Measurements from ENCODE around the gene ZGRF1. TPM values are rescaled to one million over a fixed set of nuclear protein-coding genes. Genes with fewer than 3 reads are reported as not detected.

Gene ZGRF1
- polyA plus RNA-seq, 1 donor from 2014 or later, result 18.0 TPM

GRCh38 chr4:112680996-112681395, 44.3 kb upstream of the ZGRF1 start:
- Histone ChIP-seq H4K20me1 (ENCODE audit: insufficient read depth) (no peaks in the 10 kb centered on the region), H2AFZ (ENCODE audit: low read depth, low read length) (no peak overlapping the region), H3F3A (ENCODE audit: insufficient read depth, low read length, poor library complexity, severe bottlenecking) (no peaks in the 10 kb centered on the region), H3K9me3 (ENCODE audit: low read length) (no peaks in the 10 kb centered on the region), H3K9me2 (ENCODE audit: insufficient read depth, low read length) (no peaks in the 10 kb centered on the region), H3K79me2 (replicated peaks; ENCODE audit: insufficient read depth, low read length) (no peaks in the 10 kb centered on the region), H3K27ac (ENCODE audit: low read length) (no peak overlapping the region), H3K9ac (ENCODE audit: low read length) (no peak overlapping the region), H3K4me3 (ENCODE audit: low read length) (no peak overlapping the region), H3K27me3 (ENCODE audit: insufficient read depth, low read depth, low read length) (no peaks in the 10 kb centered on the region), H3K36me3 (ENCODE audit: insufficient read depth, low read length) (no peaks in the 10 kb centered on the region), H3K4me2 (ENCODE audit: low read length) (no peak overlapping the region)
- TF ChIP-seq SMC3 (conservative IDR thresholded peaks at IDR 0.05; ENCODE audit: poor library complexity) (no peak), TAF1 (IDR thresholded peaks at IDR 0.05; ENCODE audit: low read depth) (no peak), MXI1 (conservative IDR thresholded peaks at IDR 0.05; ENCODE audit: poor library complexity, severe bottlenecking) (no peak), EZH2 (IDR thresholded peaks at IDR 0.05; ENCODE audit: borderline replicate concordance, insufficient read depth, low read length, poor library complexity, severe bottlenecking) (no peak), RAD21 (conservative IDR thresholded peaks at IDR 0.05) (no peak), POLR2AphosphoS5 (IDR thresholded peaks at IDR 0.05) (no peak), EP300 (conservative IDR thresholded peaks at IDR 0.05; ENCODE audit: poor library complexity, severe bottlenecking) (no peak), REST (IDR thresholded peaks at IDR 0.05; ENCODE audit: borderline replicate concordance) (no peak), CTCF (IDR thresholded peaks at IDR 0.05; ENCODE audit: poor library complexity, severe bottlenecking) (no peak)

DNA sequence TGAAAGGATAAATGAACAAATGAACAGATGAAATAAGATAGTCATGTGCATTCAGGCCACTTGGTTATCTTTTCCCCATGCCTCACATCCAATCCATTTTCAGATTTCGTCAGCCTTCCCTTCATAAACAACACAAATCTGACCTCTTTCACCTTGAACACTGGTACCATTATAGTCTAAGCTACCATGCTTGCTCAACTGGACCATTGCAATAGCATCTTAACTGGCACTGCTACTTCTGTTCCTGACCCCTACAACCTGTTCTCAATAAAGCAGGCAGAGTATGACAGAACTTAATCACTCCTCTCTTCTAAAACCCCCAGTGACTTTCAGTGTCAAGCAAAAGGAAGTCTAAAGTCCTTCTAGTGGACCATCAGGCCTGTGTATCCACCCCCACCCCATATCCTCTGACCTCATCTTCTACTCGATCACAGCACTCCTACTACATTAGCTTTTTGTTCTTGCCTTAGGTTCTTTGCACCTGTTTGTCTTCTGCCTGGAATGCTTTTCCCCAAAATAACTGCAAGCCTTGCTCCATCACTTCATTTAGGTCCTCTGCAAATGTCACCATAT, 40.9 kb upstream of the ZGRF1 start:
- Histone ChIP-seq H3K9ac (ENCODE audit: low read length) (no peak overlapping the region), H3K27me3 (ENCODE audit: insufficient read depth, low read depth, low read length) (no peaks in the 10 kb centered on the region), H3K9me3 (ENCODE audit: low read length) (no peaks in the 10 kb centered on the region), H3K36me3 (ENCODE audit: insufficient read depth, low read length) (no peaks in the 10 kb centered on the region), H3K4me2 (ENCODE audit: low read length) (no peak overlapping the region), H3K9me2 (ENCODE audit: insufficient read depth, low read length) (no peaks in the 10 kb centered on the region), H3K4me3 (ENCODE audit: low read length) (no peak overlapping the region), H4K20me1 (ENCODE audit: insufficient read depth) (no peaks in the 10 kb centered on the region), H3K79me2 (replicated peaks; ENCODE audit: insufficient read depth, low read length) (no peaks in the 10 kb centered on the region), H3F3A (ENCODE audit: insufficient read depth, low read length, poor library complexity, severe bottlenecking) (no peaks in the 10 kb centered on the region), H2AFZ (ENCODE audit: low read depth, low read length) (no peak overlapping the region), H3K27ac (ENCODE audit: low read length) (no peak overlapping the region)
- TF ChIP-seq RAD21 (conservative IDR thresholded peaks at IDR 0.05), result no peak
- TF ChIP-seq TAF1 (IDR thresholded peaks at IDR 0.05; ENCODE audit: low read depth), result no peak
- TF ChIP-seq REST (IDR thresholded peaks at IDR 0.05; ENCODE audit: borderline replicate concordance), result no peak
- TF ChIP-seq SMC3 (conservative IDR thresholded peaks at IDR 0.05; ENCODE audit: poor library complexity), result no peak
- no peak for TF ChIP-seq EP300 (conservative IDR thresholded peaks at IDR 0.05; ENCODE audit: poor library complexity, severe bottlenecking)
- TF ChIP-seq POLR2AphosphoS5 (IDR thresholded peaks at IDR 0.05), result no peak
- TF ChIP-seq CTCF (IDR thresholded peaks at IDR 0.05; ENCODE audit: poor library complexity, severe bottlenecking), result no peak
- no peak for TF ChIP-seq EZH2 (IDR thresholded peaks at IDR 0.05; ENCODE audit: borderline replicate concordance, insufficient read depth, low read length, poor library complexity, severe bottlenecking)
- TF ChIP-seq MXI1 (conservative IDR thresholded peaks at IDR 0.05; ENCODE audit: poor library complexity, severe bottlenecking), result no peak
